Lung (tissue), 12 donors: ENCODE data around the gene COPA. TPM values are rescaled to one million over a fixed set of nuclear protein-coding genes. Genes with fewer than 3 reads are reported as not detected.

Experiments
- ATAC-seq: fragments of 200-7000 bp; cut with Tn5 transposase; one replicate; pipeline ENCODE4 v1.9.1; 2020; ENCODE audit warnings: moderate number of reproducible peaks; ENCODE audit not compliant: insufficient read depth, low FRiP score
- DNase-seq, 3 donors: peaks; one replicate each; pipeline ENCODE4 v3.0.0-alpha.2; 2013 to 2017
- H3K27ac ChIP-seq, 2 donors: one replicate each; pipeline ENCODE4 v1.5.1; 2013; ENCODE audit warnings: mild to moderate bottlenecking in 2 of 2, moderate library complexity in 2 of 2, control low read depth in 1 of 2, inconsistent platforms in 1 of 2, low read depth in 1 of 2, low read length in 1 of 2
- H3K27me3 ChIP-seq, 3 donors: one replicate each; pipeline ENCODE4 v1.5.1; 2013; ENCODE audit warnings: low read length in 2 of 3; ENCODE audit not compliant: control insufficient read depth in 3 of 3, insufficient read depth in 3 of 3
- H3K36me3 ChIP-seq, 4 donors: one replicate each; pipeline ENCODE4 v1.5.1; 2013; ENCODE audit warnings: low read length in 4 of 4, mild to moderate bottlenecking in 1 of 4, moderate library complexity in 1 of 4; ENCODE audit not compliant: control insufficient read depth in 4 of 4, insufficient read depth in 4 of 4
- H3K4me1 ChIP-seq, 5 donors: one replicate each; pipeline ENCODE4 v1.5.1; 2013; ENCODE audit warnings: low read length in 5 of 5, mild to moderate bottlenecking in 2 of 5, moderate library complexity in 1 of 5; ENCODE audit not compliant: control insufficient read depth in 5 of 5, insufficient read depth in 5 of 5
- H3K4me3 ChIP-seq: one replicate; pipeline ENCODE4 v1.5.1; 2013; ENCODE audit warnings: mild to moderate bottlenecking, control low read depth, moderate library complexity
- H3K9ac ChIP-seq, 2 donors: one replicate each; pipeline ENCODE4 v1.5.1; 2013; ENCODE audit warnings: low read length in 2 of 2, control low read depth in 1 of 2; ENCODE audit not compliant: insufficient read depth in 1 of 2
- H3K9me3 ChIP-seq, 4 donors: one replicate each; pipeline ENCODE4 v1.5.1; 2013; ENCODE audit warnings: low read length in 3 of 4, mild to moderate bottlenecking in 1 of 4, moderate library complexity in 1 of 4; ENCODE audit not compliant: control insufficient read depth in 4 of 4, insufficient read depth in 3 of 4
- CTCF ChIP-seq: IDR thresholded peaks from 2 replicates; pipeline ENCODE4 v1.5.1; 2012; ENCODE audit warnings: mild to moderate bottlenecking; ENCODE audit errors: control extremely low read depth, extremely low read depth
- WGBS, 2 donors: extraction: QIAGEN DNeasy Blood & Tissue Kit; methylation state at CpG; one replicate each; pipeline ENCODE4 v1.1.7; 2013; 5-methylcytosine and 5-hydroxymethylcytosine counted together
- polyA plus RNA-seq, 2 donors: library from polyadenylated mRNA; stranded (reverse); fragments of 200-250 nt; gene quantifications; one replicate each; pipeline ENCODE4 v1.2.1, GENCODE V29; 2013
- total RNA-seq, 2 donors: library from RNA; depleted of rRNA in 1 of 2; stranded (reverse); fragments of >200 nt in 1 of 2; gene quantifications; one replicate each; pipeline ENCODE4 v1.2.1, GENCODE V29; 2014 to 2021
- donor health status: control.
- donor health status: control.
- donor health status: Bipolar disorder and iron deficiency.
- donor health status: healthy.
- donor health status: DM: yes; HTN: yes; CAD: no.

The COPA gene
- total and polyA plus RNA-seq, 4 donors: 64.6 to 159 (median 125) TPM

- H3K27me3 ChIP-seq: no peaks in the 10 kb centered on the region
- H3K9ac ChIP-seq: no peak overlapping the region
- 25 to 67% methylated on average over 4 of the region's 4 CpGs for WGBS, 2 donors
- no peak for DNase-seq
- H3K4me1 ChIP-seq: peaks cover 0 to 16% (median 5%) of the 10 kb centered on the region in 5 donors
- TF ChIP-seq CTCF: no peak
- peaks cover 14 to 42% (median 15%) of the 10 kb centered on the region in 4 donors for H3K36me3 ChIP-seq
- no peak overlapping the region for H3K4me3 ChIP-seq
- no peak for ATAC-seq
- no peak overlapping the region for H3K27ac ChIP-seq
- no peaks in the 10 kb centered on the region for H3K9me3 ChIP-seq
These were observed 4.5 kb downstream of the COPA start for GRCh38 chr1:160338580-160338979.

- TF ChIP-seq CTCF: no peak
- no peaks in the 10 kb centered on the region for H3K4me1 ChIP-seq
- H3K9me3 ChIP-seq: no peaks in the 10 kb centered on the region
- ATAC-seq (no peak), DNase-seq (no peak)
- peaks cover 13 to 50% (median 39%) of the 10 kb centered on the region in 4 donors for H3K36me3 ChIP-seq
- no peak overlapping the region for H3K9ac ChIP-seq
- no peak overlapping the region for H3K27ac ChIP-seq
- no peaks in the 10 kb centered on the region for H3K27me3 ChIP-seq
- H3K4me3 ChIP-seq: no peak overlapping the region
These were observed 10.5 kb downstream of the COPA start for GRCh38 chr1:160332516-160332915.

- Histone ChIP-seq H3K36me3 (peaks cover 29 to 57% (median 45%) of the 10 kb centered on the region in 4 donors), H3K4me3 (no peak overlapping the region), H3K27me3 (no peaks in the 10 kb centered on the region), H3K27ac (no peak overlapping the region), H3K9me3 (no peaks in the 10 kb centered on the region), H3K4me1 (no peaks in the 10 kb centered on the region), H3K9ac (no peak overlapping the region)
- DNase-seq (no peak), ATAC-seq (no peak)
- TF ChIP-seq CTCF: no peak
These were observed 12.9 kb downstream of the COPA start for GRCh38 chr1:160330119-160330518.

- H3K9me3 ChIP-seq: no peaks in the 10 kb centered on the region
- no peak for TF ChIP-seq CTCF
- WGBS, 2 donors: 77 to 82% methylated on average over 8 of the region's 8 CpGs
- no peak overlapping the region for H3K9ac ChIP-seq
- H3K4me1 ChIP-seq: no peaks in the 10 kb centered on the region
- ATAC-seq (no peak), DNase-seq (no peak)
- H3K27me3 ChIP-seq: no peaks in the 10 kb centered on the region
- peaks cover 33 to 54% (median 44%) of the 10 kb centered on the region in 4 donors for H3K36me3 ChIP-seq
- H3K4me3 ChIP-seq: no peak overlapping the region
- H3K27ac ChIP-seq: no peak overlapping the region
These were observed 14.9 kb downstream of the COPA start for GRCh38 chr1:160328184-160328583.
